Left kidney (tissue), 2 donors: ENCODE measurements around the gene ZMYND8. TPM values are rescaled to one million over a fixed set of nuclear protein-coding genes. Genes with fewer than 3 reads are reported as not detected.

ENCODE experiments used
- DNase-seq: peaks from one replicate; pipeline ENCODE4 v3.0.0-alpha.2; 2013
- polyA plus RNA-seq: library from polyadenylated mRNA; unstranded; fragments of 120-200 nt; gene quantifications from one replicate; pipeline ENCODE4 v1.2.1, GENCODE V29; 2013; ENCODE audit not compliant: insufficient read length

ZMYND8 gene
- polyA plus RNA-seq, 1 donor: 48.0 TPM

DNA sequence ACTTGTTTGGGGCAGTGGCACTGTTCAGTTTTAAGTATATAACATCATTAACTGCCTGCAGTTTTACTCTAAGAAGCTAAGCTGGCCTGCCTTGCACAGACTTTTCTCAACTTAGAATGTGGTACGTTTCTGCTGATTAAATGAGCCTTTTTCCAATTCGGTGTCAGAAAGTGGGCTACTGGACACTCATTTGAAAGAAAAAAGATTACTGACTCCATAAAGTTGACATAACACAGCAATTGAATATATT, 2.1 kb downstream of the ZMYND8 start:
- DNase-seq: no peak

DNA sequence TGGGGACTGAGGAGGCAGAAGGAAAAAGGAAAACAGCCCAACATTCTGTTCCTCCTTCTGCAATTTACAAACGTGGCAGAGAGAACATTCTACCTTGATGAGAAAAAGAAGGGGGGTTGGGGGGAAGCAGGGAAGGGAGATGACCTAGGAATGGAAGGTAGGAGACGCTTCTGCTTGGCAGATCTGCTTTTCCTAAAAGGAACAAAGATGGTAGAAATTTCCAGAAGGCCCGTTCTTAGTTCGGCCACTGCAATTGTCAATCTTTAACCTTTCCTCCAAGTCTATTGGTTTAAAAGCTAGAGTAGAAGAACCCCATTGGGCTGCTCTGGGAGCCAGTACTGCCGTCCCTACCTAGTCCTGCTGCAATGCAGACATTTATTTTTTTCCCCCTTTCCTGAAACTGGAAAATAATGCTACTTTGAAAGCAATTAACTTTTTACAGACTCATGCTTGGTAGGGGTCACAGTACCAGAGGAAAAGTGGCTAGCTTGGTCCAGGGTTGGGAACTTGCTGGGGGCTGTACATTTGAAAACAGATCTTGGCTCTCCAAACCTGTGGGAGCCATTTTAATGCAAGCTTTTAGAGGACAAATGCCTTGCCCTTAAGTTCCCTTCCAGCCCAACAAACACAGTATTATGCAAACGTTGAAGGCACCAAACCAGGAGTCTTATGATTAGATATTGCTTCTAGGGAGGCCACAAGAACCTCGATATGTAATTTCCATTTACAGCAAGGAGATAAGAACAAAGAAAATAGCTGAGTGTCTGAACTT, 2.6 kb downstream of the ZMYND8 start:
- DNase-seq: no peak

DNA sequence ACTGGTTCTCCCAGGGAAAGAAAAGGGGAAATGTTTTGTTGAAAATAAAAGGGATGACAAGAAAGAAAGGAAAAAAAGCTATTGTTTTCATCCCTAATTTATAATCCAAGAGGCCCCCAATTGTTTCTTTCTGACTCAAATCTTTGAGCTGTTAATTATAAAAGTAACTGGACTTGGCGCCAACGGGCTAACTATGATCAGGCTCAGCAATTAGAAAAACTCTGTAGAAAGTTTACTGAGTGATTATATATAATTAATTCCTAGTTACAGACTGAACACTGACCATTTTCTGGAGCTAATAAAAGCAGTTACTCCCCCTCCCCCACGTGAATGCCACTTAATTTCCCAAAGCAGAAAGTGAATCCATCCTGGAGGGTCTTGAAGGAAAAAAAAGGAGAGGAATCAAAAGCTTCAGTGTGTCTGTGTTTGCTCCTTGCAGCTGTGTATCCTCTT, 3.2 kb downstream of the ZMYND8 start:
- no peak for DNase-seq

DNA sequence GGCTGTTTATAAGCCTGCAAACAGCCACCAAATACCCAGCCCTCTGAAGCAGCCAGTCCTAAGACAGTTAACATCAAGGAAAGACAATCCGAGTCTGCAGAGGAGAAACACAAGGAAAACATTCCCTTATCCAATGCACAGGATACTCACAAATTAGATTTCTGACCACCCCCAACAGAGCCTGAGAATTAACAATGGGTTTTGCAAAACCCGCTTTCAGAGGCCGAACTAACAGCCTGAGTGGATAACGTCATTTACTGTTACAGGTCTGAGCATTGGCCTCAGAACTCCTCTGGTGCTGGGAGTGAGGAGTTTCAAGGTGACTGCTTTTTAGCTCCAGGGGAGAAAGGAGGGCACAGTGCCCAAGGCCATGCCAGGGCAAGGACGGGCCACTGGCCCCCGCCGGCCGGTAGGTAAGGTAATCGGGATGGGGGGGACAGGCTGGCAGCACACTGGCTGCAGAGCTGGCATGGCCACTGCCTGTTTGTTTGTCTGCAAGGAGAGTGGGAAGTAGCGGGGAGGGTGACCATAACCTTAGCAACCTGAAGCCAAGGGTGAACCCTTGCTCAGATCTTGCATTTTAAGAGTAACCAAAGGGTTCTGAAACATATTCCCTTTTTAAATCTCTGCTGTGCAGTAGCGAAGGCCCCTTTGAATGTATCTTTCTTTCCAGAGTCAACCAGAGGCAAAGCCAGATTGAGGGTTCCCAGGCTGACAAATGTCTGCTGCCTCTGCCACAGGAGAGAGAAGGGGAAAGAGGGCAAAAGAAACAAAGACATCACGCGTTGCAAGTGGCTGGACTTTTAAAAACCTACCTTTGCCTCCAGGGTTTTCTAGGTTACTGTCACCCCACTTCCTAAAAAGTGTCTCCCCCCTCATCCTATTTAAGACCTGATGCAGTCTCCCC, 3.9 kb downstream of the ZMYND8 start:
- no peak for DNase-seq

DNA sequence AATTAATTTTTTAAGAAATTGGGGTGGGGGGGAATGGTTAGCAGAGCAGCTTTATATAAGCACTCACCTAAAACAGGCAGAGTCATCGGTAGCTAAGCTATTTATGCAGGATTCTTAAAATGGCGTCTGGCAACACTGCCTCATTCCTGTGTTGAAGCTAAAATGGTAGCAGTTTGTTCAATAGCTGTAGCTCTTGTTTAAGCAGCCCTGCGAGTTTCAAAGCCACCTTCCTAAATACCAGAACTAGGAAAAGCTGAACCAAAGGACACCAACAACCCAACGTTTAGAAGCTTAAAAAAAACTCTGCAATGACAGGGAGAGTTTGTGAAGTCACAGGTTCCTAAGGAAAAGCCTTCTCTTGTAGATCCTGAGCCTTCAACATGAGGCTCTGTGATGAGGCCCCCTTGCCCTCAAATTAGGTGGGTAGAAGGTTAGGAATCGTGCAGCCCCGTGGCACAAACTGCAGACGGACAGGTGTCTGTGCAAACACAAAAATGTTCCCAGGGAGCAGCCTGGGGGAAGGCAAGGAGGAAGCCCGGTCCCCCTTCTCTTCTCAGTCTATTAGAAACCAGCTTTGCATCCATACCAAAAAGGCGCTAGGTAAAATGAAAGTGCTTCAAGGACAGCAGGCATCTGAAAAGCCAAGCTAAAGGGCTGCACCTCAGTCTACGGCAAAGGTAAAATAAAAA, 4.7 kb downstream of the ZMYND8 start:
- no peak for DNase-seq

DNA sequence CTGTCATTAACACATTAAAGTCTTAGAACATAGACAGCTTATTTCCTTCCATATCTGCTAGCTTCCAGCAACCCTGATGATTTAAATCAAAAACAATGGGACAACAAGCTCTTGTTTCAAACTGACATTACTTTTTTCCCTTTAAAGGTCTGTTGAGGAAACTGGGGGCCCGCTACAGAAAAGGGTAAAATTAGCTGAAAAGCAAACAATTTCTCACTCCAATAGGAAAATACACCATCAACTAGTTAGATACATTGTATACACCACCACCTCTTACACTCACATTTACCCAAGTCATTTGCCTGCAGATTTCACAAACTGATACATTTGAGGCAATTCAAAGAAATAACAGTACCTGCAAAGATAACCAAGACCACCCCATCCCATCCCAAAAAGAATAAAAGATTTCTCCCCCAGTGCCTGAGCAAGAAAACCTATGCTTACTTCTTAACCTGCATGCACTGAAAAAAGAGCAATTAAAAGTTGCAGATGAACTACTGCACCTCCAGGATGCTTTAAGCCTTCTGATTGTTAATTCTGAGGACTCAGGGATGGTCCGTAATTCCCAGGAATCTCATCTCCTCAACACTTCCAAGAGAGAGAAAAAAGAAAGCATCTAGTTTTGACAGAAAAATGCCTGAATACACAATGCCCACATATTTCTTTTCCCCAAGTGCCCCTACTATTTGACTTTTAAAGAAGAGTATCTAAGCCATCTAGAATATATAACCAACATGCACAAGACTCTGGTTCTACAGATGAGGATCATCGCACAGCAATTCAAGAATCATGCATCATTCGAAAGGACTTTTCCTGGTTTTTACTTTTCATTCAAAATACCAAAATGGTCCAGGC, 5.6 kb downstream of the ZMYND8 start:
- no peak for DNase-seq

DNA sequence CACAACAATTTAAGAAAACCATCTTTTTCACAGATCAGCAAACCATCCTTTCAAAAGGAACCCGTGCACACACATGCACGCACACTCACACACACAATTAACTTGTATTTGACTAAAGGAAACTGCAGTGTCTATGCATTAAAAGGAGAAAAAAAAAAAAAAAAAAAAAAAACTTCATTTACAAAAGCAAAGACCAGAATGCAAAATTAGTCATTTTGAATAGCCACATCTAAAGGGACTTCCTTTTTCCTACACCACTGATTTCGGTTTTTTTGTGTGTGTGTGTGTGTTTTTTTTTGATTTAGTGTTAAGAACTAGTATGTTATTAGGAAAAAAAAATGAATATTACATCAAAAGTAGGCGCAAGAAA, 6.3 kb downstream of the ZMYND8 start:
- DNase-seq: no peak

DNA sequence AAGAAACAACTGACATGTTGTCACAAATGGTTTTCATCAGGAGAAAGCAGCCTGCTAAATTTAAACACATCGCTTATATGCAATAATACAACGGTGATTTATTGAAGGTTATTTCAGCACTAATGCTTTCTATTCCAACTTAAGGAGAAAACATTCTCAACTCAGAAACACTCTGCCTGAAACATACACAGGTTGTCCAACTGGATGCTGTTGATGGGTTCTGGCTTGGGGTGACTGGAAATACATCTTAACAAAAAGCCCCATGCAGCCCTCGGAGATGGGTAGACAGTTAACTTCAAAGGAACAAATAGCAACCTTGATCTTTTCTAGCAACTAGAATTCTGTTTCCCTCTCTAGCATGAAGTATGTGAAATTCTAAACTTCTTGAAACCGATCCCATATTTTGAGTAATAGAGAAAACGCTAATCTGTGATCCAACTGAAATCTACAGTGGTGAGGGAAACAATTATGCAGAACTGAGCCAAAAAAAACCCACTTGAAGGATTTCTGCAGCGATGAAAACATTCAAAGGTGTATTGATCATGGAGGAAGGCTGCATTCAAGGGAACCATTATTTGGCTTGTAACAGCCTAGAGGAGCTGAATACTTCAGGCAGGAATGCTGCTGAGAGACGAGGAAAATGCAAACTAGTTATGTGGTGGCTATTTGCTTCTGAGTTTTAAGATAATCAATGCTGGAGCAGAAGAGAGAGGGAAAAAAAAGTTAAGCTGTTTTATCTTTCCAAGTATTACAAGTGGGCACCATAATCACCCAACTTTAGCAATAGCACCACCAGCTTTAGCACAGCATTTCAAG, 6.9 kb downstream of the ZMYND8 start:
- no peak for DNase-seq

DNA sequence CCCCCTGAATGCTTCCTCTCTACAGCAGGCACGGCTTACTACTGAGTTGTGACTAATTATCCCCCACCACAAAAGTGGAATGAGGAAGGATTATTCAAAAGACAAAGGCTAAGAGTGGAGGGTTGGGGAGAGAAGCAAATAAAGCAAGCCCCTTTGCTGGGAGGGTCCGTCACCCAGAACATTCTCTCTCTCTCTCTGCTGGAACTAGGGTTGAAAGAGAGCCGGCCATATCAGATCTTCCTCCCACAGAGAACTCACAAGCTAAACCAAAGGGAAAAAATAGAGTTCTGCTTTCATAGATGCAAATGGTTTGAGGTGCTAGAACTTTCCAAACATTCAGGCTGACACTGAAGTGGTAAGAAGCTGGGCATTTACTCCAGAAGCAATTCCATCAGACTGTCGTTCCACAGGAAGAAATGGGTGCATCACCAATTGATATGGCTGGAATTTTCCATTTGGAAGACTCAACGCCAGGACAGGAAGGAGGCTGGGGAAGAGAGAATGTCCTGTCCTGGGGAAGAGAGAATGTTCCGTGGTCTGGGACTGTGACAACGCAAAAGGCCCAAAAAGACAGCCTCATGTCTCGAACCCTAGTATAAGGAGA, 7.9 kb downstream of the ZMYND8 start:
- DNase-seq: no peak

DNA sequence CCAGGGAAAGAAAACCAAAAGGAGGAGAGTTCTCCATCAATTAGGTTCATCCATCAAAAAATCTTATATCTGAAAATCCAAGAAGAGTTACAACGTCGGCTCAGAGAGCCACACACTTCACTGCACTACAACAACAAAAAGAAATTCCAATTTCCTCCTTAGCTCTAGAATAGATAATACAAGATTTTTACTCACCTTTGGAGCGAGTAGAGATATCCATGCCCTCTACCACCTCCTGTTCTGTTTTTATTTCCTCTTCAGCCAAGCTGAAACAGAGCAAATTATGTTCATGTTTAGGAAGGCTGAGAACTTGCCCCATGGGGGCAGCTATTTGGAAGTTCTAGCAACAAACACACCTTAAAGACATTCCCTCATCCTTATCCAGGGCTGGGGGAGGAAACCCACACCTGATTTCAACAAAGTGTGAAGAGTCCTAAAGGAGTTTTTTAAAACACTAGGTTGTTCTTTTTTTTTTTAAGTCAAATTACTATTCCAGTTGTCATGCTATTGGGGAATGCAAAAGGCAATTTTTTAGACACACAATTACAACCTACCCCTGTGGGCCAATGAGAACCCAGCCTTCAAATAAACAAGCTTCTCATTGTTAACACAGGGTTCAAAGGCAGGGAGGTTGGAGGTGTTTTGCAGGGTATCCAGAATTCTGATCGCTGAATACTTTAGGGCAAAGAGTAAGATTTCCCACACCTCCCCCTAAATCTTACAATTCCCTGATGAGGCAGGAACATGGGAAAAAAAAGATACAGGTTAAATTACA, 8.7 kb downstream of the ZMYND8 start:
- DNase-seq: no peak

DNA sequence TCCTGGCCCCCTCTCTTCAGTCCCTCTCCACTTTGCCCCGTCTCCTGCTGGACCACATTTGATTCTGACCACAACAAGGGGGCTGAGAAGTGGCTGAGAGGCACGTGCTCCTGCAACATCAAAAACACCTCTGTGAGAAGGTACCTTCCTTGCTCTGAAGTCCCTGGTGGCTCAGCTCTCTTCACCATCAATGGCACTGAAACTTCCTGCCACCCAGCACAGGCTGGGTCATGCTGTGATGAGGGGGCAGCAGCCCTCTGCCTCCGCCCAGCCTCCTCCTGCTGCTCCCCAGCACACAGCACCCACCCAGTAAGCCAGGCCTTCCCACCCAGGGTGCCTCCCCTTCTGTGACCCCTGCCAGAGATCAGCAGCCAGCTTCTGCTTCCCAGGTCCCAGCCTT, 10.3 kb downstream of the ZMYND8 start:
- no peak for DNase-seq

DNA sequence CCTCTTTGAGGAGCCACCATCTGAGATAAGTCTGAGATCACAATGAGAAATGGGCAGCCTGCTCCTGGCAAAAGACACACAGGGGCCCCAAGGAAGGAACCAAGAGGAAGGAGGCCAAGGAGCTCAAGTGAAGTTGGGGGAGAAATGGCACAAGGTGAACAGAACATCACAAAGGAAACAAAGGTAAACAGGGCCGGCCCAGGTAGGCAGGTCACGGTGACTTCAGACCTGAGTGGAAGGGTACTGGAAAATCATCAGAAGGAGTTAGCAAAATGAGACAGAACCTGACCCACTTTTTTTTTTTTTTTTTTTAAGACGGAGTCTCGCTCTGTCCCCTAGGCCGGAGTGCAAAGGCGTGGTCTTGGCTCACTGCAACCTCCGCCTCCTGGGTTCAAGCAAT, 11.3 kb downstream of the ZMYND8 start:
- no peak for DNase-seq

DNA sequence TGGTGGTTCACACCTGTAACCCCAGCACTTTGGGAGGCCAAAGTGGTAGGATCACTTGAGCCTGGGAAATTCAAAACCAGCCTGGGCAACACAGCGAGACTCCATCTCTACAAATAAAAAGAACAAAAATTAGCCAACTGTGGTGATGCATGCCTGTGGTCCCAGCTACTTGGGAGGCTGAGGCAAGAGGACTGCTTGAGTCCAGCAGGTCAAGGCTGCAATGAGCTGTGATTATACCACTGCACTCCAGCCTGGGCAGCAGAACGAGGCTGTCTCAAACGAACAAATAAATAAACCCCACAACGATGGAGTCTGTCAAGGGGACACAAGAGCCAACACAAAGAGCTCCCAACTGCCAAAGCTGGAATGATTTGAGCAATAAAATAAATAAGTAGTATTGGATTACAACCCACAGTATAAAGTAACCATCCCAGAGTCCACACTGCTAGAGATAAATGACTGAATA, 13.5 kb downstream of the ZMYND8 start:
- DNase-seq: no peak

DNA sequence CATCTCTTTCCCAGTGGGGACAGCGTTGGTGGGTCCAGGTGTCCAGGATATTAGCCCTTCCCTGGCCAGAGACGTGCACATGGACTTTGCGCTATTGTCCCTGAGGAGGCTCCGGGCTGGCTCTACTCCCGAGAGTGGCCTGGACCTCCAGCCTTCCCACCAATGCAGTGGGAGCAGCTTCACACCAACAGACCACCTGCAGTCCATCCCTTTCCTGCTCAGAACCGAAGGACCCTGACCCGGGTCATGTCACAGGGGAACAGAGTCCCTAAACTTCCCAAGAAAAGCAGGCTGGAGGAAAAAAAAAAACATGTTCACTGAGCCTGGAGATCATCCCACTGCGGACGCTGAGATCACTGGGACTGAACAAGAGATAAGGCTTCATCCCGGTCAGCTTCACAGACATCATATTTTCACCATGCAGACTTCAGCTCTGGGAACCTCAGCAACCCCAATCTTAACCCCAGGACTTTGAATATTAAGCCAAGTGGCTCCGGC, 18.3 kb downstream of the ZMYND8 start:
- DNase-seq: no peak

DNA sequence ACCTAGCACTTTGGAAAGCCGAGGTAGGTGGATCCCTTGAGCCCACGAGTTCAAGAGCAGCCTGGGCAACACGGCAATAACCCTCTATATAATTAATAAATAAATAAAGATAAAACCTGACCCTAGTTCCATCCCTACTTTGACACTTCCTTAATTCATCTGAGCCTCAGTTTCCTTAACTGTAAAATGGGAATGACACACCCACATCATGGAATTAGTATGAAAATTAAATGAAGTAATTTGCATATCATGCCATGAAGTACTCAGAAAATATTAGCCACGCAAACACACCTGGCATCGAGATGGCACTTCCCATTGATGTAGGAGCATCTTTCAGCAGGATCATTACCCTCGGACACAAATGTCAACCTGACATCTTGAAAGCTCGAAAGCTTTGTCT, 19.1 kb downstream of the ZMYND8 start:
- DNase-seq: no peak

DNA sequence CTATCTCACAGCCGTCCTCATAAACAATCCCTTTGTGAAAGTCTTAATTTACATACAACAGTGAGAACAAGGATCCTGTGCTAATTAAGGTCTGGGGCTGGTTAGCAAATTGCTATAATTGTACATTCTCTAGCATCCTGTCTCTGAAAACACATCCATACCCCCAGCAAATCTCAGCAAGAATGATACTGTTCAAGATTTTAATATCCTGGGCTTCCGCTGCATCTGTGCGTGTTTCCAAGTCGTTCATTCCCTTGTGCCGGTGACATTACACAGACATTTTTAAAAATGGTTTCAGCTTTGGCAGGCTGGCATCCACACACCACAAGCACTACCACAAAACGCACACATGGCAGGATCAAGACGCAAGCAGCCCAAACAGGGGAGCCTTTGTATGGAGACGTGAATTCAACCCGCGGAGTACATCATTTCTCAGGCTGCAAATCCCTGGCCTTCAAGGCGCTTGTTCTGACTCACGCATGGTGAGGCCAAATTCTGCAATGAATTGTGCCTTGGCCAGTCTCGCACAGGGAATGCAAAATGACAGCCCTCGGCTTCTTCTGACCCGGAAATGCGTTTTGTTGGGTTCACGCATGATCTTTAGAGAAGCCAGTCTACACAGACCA, 20.3 kb downstream of the ZMYND8 start:
- no peak for DNase-seq

DNA sequence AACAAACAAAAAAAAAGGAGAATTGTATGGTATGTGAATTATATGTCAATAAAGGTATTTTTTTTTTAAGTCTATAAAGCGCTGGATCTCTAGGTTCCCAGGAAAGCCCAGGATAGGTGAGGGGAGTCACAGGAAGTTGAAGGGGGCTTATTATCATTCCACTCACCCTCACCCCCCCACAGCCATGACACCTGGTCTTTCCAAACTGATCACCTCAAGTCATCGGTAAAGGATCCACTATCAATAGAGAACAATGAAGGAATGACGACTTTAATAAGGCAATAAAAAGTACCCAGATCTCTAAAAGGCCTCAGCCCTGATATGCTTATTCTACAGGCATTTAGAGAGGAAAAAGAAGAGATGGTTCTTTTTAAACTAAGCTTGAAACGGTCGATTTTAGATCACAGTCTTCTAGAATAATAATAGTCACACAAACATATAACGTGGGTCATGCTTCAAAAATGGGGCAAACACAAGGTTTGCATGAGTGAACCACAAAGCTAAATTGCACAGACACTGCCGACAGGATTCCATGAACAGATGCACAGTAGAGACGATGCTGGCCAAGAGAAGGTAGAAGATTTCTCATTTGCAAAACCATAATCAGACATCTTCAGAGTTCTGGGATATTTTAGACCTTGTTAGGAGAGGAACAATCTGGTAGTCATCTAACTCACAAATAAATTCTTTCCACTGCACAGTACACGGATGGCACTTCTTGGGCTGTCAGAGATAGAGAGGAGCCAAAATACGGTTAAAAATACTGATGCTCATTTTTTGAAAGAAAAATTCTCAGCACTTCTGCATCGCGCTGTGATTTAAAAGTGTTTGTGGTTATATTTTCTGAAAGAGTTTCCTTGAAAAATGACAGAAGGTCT, 21.0 kb downstream of the ZMYND8 start:
- no peak for DNase-seq

DNA sequence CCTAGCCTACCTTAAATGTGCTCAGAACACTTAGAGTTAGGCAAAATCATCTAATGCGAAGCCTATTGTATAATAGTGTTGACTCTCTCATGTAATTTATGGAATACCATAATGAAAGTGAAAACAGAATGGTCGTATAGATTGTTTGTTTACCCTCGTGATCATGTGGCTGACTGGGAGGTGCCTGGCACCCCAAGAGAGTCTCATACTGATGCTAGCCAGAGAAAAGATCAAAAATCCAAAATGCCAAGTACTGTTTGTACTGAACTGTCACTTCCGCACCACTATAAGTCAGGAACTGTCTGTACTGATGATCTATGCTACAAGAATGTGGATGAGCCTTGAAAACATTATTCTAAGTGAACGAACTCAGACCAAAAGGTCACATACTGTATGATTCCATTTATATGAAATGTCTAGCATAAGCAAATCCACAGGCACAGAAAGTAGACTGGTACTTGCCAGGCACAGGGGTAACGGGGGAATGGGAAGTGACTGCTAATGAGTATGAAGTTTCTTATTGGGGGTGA, 22.4 kb downstream of the ZMYND8 start:
- DNase-seq: no peak
